Stimulated activated naive CD4-positive, alpha-beta T cell (primary cell): ENCODE results near the gene IGF2BP2.

ENCODE experiments used
- DNase-seq, 6 experiments: peaks; one replicate each; lab custom pipeline; 2025; lab: John Stamatoyannopoulos, UW

Gene IGF2BP2

DNA sequence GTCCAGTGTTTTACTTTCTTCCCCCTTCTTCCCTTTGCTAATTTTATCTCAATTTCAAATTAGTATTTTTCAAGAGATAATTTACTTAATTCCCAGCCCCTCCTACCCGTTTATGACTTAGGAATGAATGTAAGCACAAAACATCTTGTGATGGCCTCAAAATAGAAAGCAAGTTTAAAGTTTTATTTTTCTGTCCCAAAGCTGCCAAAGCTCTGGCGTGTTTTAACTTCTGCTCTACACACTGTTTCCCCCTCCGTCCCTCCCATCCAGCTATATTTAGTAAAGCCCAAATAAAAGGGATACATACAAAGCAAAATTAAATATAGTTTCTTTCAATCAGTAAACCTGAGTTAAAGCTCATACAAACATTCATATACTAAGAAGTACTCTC is 59.9 kb downstream of the IGF2BP2 start:
- DNase-seq, result no peak

DNA sequence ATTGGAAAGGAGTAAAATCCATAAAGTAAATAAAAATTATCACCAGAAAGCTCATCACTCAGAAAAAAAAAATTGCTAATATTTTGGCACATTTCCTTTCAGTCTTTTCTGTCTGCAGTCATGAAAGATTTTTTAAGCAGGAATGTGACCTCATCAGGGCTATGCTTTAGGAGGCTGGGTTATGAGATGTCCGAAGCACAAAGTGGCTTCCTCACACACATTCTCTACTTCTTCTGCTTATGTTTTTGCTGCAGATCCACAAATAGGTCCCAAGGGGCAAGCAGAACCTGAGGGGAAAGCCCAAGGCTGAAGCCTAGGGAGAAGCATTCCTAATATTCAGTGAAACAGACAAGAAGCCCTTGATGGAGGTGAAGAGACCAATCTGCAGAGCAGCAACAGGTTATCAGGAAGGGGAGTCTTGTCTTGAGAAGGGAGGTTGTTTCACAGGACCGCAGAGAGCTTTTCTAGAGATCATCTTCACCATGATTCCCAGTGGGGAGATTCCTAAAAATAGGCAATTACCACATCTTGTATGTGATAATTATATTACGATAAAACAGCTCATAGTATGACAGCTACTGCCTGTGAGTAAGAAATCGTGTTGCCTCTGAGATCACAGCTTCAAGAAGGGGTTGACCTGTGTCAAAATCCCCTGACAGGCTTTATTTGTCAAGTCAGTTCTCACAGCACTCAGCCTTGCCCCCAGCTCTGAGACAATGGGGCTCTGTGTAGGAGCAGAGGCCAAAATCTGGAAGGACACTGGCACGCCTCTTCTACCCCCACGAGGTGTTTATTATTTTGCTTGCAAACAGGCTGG is 60.5 kb downstream of the IGF2BP2 start:
- DNase-seq, result no peak

DNA sequence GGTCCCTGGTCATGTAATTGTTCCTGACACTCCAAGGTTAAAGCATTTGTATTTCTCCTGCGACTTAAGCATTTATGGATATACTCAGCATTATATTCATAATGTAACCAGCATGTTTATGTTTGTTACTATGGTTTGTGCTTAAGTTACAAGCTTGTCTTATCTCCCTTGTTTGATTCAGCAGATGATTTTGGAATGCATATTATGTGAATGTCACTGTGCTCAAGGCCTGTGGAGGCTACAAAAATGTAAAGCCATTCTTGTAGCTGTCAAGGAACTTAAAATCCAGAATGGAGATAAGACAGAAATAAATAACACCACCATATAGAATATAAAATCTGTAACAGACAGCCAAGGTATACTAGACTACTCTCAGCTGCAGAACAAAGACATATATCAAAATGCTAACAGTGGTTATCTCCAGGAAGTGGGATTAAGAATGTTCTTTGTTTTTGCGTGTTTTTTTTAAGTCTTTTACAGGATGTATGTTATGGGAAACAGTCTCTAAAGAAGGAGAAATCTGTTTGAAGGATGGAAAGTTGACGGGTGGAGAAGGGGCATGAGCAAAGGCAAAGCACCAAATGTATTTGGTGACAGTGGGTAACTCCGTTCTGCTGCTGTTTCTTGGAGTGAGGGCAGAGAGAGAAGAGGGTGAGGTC is 61.4 kb downstream of the IGF2BP2 start:
- no peak for DNase-seq

DNA sequence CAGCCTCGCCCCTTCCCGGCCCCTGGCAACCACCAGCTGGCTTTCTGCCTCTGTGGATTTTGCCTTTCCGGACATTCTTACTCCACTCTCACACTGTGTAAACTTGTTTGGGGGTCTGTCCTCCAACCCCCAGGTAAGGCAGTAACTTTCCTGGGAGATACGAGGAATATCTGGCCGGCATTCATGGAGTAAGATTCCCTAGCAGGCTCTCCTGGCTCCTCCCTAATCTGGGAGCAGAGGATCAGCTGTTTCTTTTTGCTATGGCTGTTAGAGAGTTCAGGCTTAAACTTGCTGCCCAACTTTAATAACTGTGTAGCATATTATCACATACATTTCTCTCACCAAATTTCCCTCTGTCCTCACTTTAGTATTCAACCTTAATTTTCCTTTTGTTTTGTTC is 64.3 kb downstream of the IGF2BP2 start:
- no peak for DNase-seq

DNA sequence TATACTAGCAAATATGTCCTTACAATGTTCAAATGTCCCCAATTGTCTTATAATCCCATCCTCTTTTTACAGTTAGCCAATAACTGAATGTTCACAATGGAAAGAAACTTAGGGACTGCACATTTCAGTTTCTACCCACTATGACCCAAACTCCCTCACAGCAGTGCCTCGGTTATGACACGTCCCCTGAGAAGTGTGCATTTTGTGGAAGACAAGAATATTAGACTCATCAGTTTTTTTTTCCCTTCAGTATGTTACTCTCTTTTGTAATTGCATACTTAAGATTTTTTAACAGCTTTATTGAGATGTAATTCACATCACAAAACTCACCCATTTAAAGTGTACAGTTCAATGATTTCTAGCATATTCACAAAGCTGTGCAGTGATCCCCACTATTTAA is 64.8 kb downstream of the IGF2BP2 start:
- no peak for DNase-seq

DNA sequence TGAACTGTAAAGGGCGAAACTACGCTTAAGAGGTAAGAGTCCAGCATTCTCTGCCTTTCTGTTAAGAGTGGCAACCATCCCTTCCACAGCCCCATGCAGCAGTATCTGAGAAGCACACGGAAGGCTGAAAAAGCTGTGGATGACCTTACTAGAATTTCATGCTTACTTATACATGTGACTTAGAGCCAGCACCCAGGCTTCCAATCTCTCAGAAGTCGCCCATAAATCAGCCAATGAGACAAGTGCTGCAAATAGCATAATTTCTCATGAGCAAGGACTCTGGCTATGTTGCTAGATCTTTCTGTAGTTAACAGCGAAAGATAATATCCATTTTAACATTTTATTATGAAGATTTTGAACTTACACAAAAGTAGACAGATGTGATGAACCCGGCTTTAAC is 65.3 kb downstream of the IGF2BP2 start:
- DNase-seq, result no peak

DNA sequence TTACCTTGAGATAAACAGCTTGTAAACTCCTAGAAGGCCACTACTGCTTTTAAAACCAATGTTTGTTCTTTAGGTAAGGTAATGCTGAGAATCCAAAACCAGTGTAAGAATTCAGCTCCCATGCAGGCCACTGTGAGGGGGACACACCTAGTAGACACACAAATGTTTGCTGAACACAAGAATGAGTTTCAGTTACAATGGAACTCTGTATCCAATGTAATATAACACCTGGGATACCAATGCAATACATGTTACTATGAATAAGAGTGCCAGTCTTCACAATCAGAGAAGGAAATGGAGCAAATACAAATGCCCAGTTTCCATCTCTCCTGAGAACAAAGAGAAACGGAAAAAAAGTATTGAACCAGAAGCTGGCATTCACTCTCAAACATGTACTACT is 65.9 kb downstream of the IGF2BP2 start:
- DNase-seq, result no peak

DNA sequence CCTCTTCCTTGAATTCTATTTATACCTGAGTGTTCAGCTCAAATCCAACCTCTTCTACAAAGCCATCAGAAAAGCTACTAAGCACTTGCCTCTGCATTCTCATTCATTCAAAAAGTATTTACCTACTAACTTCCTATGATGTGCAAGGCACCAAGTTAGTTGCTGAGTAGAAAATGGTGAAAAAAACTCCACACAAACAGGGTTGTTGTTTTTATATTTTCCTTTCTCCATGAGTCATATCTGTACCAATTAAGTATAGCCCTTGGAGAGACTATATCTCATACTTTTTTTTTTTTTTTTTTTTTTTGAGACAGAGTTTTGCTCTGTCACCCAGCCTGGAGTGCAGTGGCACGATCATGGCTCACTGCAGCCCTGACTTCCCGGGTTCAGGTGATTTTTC is 67.7 kb downstream of the IGF2BP2 start:
- no peak for DNase-seq

DNA sequence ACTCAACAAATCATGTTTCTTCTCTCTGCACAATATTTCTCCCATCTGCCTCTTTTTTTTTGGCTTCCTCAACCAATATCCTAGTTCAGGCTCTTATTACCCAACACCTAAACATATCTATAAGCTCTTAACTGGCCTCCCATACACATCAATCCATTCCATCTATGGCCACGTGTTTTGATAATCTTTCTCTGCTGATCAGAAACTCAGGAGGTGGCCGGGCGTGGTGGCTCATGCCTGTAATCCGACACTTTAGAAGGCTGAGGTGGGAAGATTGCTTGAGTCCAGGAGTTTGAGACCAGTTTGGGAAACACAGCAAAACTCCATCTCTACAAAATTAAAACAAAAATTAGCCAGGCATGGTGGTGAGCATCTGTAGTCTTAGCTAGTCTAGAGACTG is 68.4 kb downstream of the IGF2BP2 start:
- DNase-seq, result no peak

DNA sequence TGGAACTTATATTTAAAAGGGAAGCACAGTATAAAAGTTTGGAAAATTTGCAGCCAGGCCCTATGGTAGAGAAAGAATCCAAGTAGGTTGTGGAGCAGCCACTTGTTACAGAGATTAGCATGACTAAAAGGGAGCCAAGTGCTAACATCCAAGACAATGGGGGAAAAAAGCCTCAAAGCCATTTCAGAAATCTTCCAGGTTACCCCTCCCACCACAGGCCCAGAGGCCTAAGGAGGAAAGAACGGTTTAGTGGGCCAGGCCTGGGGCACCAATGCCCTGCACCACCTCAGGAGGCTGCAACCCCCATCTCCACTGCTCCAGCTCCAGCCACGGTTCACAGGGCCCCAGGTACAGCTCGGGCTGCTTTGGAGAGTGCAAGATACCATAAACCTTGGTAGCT is 69.9 kb downstream of the IGF2BP2 start:
- DNase-seq, result no peak

DNA sequence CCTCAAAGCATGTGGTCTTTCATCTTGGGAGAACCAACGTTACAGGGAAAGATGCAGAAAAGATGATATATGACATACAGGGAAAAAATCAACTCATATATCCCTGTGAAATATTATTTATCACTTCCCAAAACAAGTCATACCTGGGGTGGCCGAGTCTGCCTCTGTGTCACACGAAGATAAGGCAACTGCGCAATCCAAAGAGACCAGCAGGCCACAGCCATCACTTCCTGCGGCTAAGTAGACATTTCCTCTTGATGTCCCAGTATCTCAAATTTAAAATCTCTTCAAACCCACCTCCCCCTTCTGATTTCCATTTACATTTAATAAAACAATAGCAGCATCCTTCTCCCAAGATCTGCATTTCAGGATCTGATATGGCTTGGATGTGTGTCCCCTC is 71.5 kb downstream of the IGF2BP2 start:
- no peak for DNase-seq

DNA sequence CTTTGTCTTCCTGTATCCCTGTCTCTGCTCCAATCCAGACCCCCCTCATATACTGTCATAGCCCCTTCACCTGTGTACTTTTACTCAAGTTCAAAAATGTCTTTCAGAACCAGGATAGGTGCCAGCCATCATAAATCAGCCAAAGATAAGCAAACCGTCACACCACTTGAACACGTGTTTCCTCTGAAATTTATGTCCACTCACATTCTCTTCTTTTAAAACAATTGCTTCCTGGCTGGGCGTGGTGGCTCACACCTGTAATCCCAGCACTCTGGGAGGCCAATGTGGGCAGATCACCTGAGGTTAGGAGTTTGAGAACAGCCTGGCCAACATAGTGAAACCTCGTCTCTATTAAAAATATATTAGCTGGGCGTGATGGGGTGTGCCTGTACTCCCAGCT is 74.1 kb downstream of the IGF2BP2 start:
- no peak for DNase-seq

DNA sequence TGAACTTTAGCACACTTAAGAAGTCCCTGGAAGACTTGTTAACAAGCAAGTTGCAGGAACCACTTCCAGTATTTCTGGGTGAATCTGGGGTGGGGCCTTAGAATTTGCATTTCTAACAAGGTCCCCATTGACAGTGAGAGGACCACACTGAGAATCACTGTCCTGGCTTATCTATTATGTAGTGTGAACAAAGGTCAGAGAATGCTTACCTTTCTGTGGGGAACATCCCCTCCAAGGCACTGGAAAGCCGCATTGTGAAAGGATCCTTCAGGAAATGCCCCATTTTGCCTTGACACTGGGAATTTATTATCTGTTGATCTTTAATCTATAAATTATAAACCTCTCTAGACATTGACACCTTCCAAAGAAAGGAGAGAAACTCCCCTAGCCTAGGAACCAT is 74.8 kb downstream of the IGF2BP2 start:
- DNase-seq, result no peak

DNA sequence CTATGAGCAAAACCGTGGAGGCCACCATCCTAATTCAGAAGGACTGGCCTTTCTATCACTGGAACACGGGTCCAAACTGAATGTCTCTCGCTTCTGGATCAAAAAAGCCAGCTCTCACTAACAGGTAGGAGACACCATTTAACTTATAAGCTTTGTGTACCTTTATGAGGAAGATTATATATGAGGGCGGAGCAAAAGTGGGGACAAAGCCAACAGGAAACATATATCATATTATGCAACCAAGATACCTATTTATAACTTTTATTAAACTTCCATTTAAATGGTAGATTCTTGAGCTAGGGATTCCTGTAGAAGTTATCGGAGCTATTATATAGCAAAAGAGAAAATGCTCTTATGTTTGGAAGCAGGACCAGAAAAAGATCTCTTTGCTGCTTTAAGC is 78.4 kb downstream of the IGF2BP2 start:
- DNase-seq, result no peak

DNA sequence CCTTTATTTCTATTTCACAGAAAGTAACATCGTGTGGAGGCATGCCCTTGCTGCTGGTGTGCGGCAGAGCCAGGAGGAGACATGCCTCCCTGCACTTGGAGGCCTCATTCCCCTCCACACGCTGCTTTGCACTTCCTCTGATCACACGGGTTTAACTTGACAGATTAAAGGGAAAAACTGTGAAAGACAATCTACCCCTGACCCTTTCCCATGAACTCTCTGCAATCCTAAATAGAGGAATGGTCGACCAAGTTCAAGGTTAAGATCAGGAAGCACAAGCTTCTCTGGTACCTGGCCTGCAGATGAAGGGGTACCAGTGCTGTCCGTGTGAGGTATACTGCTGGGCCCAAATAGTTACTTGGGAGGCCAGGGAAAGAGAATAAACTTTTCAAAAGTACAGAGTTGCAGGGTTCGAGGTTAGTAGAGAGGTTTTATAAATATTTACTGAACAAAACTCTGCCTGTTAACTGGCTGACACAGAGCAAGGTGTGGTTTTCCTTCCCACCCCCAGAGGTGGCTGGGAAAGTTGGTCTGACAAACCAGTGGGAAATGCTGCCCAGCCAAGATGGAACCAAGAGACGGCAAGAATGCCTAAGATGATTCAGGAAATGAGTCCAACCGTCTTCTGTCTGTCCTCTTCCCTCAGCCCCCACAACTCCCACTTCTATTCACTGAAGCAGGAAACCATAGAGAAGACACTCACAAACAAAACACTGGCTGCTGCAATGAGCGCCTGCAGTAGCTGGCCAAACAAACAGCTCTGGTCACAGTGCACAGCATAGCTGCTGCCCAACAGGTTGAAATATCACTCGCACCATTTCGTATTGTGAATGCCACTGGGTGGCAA is 79.6 kb downstream of the IGF2BP2 start:
- no peak for DNase-seq

DNA sequence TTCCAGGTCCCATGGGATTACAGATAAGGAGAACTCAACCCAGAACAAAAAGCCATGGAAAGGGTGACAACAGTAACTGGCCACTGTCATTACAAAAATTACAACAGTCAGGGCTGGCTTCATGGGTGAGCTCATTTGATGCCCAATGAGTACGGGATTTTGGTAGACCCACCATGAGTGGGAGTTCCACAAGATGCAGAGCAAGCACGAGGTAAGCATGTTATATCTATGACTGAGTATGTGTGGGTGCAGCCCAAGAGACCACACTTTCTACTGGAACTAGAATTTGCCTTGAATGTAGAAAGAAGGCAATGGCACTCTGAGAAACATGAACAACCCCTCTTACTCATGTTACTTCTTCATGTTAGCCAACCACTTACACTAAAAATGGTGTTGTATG is 83.3 kb downstream of the IGF2BP2 start:
- no peak for DNase-seq

DNA sequence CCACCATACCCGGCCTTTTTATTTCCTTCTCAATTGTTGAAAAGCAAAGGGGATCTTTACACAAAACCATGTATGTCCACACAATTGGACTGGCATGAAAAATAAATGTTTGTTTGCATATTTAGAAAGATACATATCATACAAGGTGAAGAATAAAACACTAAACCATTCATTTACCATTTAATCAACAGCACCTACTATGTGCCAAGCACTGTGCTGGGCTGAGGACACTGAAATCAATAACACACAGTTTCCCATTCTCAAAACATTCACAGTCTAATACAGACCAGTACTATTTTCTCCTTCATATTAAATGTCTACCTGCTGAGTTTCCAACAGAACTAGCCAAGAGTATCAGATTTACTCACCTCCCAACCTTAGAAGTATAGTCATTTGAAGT is 84.7 kb downstream of the IGF2BP2 start:
- DNase-seq, result no peak

DNA sequence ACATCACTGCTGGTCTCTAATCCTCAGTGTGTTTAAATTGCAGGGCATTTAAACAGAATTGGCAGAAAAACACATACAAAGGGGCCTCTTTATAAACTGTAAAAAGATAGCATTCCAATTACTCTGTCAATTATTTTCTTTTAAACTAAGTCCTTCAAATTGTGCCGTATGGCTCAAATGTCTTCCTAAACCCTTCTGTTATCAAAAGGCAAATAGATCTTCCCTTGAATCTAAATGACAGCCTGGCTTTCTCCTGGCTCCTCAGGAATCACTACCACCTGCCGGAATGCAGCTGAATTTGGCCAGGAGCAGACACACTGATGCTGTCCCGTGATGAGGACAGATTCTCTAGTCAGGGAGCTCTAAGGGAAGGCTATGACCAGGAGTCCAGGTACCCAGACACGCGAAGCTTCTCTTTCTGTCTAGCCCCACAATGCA is 85.6 kb downstream of the IGF2BP2 start:
- DNase-seq, result no peak

DNA sequence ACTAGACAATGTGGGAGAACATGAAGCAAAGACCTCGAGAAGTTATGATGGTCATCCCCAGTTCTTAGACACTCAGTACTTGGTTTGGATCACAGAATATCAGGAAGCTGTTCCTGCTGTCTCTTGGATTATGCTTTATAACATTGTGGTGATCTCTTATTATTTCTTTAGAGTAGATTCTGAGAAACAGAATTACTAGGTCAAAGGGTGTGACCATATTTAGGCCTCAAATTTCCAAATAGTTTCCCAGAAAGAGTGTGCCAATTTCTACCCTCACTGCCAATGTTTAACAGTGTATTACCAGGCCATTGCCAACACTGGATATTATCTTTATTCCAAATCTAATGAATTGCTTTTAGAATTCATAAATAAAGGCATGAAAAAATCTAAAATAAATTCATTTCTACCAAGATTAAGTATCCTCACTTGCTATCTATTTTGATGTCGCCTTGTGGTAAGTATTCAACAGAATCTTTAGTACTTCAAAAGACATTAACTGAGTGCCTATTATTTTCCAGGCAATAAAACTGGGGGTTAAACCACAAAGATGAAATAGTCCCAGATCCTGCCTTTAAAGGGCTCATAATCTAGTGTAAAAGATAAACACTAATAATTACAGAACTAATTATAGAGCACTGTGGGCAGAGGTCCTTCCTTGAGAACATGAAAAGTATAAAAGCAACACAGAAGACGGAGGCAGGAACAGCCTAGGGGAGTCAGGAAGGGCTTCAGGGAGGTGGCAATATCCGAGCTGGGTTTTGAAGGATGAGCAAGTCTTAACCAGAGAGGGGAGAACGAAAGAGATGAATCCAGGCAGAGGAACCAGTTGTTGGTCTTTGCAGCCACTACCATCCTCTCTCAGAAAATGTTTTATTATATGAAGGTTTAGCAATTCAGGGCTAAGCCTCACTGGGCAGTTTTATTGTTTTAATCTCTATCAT is 86.8 kb downstream of the IGF2BP2 start:
- no peak for DNase-seq

DNA sequence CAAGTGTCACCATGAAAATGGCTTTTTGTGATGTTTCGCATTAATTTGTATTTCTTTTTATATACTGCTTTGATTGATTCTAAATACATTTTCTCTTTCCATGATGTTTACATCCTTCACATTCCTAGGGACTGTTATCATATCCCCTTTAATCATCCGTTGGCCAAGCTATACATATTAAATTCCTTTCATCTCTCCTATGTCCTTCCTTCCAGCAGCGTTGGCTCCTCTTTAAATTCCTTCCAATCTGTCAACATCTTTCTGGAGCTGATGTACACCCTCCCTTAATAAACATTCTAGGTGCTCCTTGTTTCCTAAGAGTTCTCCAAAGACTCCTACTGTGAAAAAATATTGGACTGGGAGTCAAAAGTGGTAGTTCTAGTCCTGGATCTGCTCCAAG is 87.8 kb downstream of the IGF2BP2 start:
- no peak for DNase-seq

DNA sequence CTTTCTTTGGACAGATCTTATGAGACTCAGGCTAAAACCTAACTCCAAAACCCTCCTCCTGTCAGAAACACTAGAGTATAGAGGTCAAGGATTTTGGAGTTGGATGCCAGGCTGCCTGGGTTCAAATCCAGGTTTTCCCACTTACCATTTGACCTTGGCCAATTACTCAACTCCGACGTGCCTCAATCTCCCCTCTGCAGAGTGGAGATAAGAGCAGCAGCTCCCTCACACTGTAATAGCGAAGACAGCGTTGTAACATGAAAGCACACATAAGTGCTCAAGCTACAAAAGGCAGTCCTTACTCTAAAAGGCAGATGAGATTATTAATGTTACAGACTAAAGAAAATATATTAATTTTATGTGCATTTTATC is 90.1 kb downstream of the IGF2BP2 start:
- DNase-seq, result no peak
